ENCODE data around the gene CGGBP1. TPM values are rescaled to one million over a fixed set of nuclear protein-coding genes. Genes with fewer than 3 reads are reported as not detected.

The CGGBP1 gene, protein sequence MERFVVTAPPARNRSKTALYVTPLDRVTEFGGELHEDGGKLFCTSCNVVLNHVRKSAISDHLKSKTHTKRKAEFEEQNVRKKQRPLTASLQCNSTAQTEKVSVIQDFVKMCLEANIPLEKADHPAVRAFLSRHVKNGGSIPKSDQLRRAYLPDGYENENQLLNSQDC
- 62.1 TPM for polyA plus RNA-seq (2013, experiment 1 of 2; ENCODE audit: insufficient read length)
- polyA plus RNA-seq (2013, experiment 2 of 2; ENCODE audit: insufficient read length), result 59.7 TPM

DNA sequence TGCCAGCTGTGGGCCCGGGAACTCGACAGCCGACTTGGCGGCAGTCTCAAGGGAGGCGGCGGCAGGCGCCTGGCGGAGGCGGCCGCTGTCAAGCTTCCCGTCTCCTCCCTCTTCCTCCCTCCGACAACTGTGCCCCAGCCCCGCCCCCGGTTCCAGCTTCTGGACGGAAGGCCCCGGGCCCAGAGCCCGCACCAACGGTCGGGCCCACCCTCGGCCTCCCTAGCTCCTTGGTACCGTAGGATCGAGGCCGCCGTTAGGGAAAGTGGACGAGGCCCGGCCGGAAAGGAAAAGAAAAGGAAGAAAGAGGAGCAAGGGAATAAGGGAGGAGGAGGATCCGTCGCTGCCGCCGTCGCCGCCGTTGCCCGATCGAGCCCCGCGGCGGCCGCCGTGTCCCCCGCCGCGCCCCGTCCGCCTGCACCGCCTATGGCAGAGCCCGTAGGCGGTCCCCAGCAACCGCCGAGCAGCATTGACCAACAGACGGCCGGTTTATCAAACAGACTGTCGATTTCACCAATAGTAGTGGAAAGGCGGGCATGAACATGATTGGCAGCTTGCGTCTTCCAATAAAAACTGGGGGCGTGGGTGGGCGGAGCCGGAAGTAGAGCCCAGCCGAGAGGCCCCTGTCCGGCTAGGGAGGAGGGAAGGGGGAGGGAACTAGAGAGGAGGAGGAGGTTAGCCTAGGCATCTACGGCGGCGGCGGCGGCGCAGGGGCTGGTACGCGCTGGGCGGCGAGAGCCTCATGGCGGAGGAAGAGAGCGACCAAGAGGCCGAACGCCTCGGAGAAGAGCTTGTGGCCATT lies at the start of gene CGGBP1, which contains the start of gene ZNF654:
TSS of gene CGGBP1 (minus strand) at position 425 of the 799 bp plus-strand sequence. CDS start 3,029 bp downstream, outside the sequence.
TSS of gene ZNF654 (plus strand) at position 675 of the 799 bp plus-strand sequence. CDS start at position 740, 65 bp downstream.
- DNase-seq, result peak; percentile 99

- peak; percentile 85 for DNase-seq
These were observed 46.5 kb upstream of the CGGBP1 start for GRCh38 chr3:88105325-88105724.

- peak; percentile 32 for DNase-seq
These were observed 42.3 kb upstream of the CGGBP1 start for GRCh38 chr3:88101142-88101541.

DNA sequence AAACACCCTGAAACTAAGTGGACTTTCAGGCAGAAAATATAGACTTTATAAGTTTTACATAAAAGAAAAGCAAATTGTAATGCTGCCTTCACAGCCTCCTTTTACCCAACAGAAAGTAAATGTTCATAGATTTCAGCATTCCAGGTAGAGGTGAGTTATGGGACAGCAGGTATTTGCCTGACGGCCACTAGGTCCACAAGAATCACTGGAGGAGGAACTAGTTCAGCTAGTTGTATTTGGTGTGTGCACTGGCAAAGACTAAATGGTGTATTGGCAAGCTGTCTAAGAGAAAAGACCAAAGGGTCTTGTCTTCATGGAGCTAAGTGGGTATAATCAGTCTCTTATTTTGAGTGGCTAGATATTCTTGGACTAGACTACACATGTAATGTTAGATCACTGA lies 34.5 kb upstream of the CGGBP1 start:
- DNase-seq, result no peak

- DNase-seq, result no peak
These were observed 33.5 kb upstream of the CGGBP1 start for GRCh38 chr3:88092270-88092669.

- DNase-seq, result no peak
These were observed 31.9 kb upstream of the CGGBP1 start for GRCh38 chr3:88090681-88091080.

DNA sequence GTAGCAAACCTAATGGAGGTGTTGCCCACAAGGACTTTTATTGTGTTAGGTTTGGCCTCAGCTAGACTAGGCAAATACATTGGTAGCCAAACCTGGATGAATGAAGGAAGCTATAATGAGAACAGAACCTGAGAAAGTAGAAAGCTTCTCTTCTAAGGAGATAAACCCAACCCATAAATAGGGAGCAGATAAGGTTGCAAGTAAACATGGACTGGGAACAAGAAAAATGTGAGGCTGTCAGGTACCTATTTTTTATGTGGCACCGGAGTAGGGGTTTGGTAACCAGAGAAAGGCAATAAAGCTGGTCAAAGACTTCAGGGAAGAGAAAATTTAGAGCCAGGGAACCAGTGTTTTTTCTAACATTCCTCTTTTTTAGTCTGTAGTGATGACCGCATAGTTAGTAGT lies 25.3 kb upstream of the CGGBP1 start:
- no peak for DNase-seq

- DNase-seq, result no peak
These were observed 24.0 kb upstream of the CGGBP1 start for GRCh38 chr3:88082854-88083253.

- no peak for DNase-seq
These were observed 20.1 kb upstream of the CGGBP1 start for GRCh38 chr3:88078932-88079331.

DNA sequence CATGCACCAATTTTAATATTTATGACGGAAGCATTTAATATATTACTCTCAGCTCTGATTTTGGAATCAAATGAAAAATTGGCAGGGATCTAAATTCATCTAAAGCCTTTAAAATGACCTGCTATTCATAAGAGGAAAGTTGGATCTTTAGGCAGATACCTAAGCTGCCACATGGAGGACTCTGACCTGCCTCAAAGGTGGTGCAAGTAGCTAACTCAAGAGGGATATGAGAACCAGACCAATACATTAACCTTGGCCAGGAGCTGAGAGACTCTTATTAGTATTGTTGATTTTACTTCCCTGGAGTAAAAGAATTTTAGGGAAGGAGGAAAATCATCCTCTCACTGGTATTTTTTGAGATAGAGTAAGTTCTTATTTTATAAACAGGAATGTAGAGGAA lies 17.9 kb upstream of the CGGBP1 start:
- DNase-seq, result no peak

DNA sequence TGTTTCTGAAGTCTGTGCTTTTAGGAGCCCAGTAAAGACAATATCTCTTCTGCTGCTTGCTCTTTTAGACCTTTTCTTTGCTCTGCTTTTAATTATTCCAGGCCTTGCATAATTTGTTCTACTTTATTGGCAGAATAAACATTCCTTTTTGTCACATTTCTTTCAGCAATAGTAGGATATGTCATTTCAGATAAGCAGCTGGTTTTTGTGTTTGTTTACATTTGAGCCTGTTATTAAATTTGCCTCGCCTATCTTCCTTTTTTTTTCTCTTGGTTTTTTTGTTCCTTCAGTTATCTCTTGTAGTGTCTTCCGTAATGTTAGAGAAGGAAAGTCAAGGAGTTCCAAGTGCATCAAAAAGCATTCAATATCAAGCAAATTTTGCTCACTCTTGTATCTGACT lies 16.7 kb upstream of the CGGBP1 start:
- DNase-seq, result no peak

- DNase-seq, result no peak
These were observed 16.3 kb upstream of the CGGBP1 start for GRCh38 chr3:88075072-88075471.

DNA sequence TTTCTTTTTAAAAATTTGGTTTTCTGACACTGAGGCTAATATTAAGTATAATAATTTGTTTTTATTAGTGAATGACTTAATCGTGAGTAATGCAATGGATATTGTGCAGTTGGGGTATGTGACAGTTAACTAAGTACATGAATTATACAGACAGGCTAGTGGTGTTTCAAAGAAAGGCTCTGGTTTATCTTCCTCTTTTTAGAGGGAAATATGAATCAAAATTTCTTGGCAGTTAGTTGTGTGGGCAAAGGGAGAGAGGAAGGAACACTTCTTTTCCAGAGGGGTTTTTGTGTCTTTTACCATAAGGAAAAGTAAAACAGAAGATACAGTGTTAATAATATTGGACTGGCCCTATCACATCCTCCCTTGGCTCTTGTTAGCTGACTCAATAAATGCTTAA lies 2.9 kb upstream of the CGGBP1 start:
- no peak for DNase-seq

DNA sequence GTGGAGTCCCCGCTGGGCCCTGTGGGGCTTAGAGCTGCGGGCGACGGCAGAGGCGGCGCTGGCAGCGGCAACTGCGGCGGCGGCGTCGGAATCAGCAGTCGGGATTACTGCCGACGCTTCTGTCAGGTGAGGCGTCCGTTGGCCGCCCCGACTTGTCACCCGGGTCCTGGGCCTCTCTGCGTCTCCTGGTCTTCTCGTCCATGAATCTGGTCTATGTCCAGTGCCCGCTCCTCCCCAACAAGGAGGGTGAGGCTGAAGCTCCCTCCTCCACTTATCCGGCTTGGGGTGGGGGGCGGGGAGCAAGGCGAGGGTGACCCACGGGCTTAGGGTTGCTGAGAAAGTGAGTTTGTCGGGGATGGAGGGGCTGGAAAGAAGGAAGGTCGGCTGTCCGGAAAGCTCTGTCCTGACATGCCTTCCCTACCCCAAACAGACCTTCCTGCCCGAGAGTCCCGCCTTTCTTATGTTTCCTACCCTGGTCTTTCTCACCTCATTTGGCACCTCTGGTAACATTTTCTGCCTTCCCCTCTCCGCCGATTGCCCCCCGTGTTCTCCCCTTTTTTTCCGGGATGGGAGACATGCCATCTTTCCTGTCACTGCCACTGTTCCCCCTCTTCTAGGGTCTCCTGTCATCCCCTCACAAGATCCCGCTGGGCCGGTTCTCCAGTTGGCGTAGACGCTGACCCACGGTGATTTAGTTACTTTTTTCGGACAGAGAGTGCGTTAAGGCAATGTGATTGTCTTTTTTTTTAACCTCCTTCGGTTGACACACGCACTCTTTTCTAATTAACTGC lies 770 bp upstream of the CGGBP1 start:
- DNase-seq, result peak; percentile 8

GRCh38 chr3:88058306-88058580 lies 562 bp downstream of the CGGBP1 start:
- no peak for DNase-seq

DNA sequence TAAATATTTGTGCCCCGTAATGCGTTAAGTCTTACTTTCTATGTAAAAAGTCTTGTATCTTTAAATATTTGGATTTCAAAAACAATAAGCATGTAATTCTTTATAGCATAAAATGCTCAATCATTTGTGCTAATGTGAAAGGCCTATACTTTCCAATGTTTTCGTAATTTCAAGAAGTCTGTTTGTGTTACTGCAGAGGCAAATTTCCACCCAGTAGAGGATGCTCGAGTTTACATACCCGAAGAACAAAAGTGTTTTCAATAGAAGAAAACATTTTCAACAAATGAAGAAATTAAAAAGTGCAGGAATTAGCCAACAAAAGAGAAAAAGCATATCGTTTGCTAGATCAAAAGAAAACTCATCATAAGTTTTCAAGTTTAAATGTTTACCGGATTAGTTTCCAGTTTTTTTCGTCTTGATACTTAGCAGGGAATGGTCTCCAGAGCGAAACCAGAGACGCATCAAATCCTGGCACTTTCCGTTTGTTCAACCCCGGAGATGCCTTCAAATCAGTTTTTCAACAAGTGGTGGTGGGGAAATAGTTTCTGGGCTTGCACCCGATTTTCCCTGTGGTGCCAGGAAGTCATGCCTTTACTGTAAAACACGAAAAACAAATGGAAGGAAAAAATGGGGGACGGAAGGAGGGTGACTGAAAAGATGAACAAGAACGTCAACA lies 1.0 kb downstream of the CGGBP1 start:
- peak; percentile 6 for DNase-seq

DNA sequence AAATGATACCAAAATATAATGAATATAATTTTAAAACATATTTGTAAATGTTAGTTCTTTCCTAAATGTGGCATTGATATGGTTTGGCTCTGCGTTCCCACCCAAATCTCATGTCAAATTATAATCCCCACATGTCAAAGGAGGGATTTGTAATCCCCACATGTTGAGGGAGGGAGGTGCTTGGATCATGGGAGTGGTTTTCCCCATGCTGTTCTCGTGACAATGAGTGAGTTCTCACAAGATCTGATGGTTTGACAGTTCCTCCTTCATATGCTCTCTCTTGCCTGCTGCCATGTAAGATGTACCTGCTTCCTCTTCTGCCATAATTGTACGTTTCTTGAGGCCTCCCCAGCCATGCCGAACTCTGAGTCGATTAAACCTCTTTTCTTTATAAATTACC lies 12.0 kb downstream of the CGGBP1 start:
- no peak for DNase-seq

GRCh38 chr3:88044411-88044810 lies 14.4 kb downstream of the CGGBP1 start:
- no peak for DNase-seq

DNA sequence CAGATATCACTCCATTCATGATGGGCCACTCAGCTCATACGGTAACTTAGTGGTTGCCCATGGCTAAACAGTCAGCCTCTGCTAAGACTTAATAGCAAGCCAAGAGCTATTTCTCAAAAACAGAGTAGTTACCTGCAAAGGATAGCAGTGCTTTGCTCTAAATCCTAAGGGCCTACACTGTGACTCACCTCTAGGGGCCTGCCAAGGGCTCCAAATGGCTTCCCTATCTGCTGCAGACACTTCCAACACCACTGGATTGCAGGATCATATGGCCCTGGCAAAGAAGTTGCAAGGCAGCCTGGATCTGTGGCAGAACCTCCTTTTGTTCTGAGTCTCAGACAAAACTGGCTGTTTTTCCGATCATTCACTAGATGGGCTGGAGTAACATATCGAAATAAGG lies 17.8 kb downstream of the CGGBP1 start:
- DNase-seq, result no peak

DNA sequence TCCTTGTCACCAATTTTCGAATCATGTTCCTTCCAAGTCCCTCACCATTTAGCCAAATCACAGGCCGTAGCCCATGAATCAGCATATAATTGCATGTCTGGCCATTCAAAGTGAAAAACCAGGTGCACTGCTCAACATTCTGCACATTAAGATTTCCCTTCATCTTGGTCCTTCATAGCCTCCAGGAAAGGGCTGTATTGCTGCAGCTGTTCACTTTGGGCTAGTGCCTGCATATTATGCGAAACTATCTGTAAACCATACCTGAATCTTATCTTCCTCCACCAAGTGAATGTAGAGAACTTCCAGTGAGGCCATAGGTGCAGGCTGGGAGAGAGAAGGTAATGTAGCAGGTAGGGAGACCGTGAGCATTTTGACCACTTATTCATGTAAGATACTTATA lies 18.3 kb downstream of the CGGBP1 start:
- no peak for DNase-seq

- peak; percentile 76 for DNase-seq
These were observed 20.2 kb downstream of the CGGBP1 start for GRCh38 chr3:88038566-88038965.

- no peak for DNase-seq
These were observed 22.6 kb downstream of the CGGBP1 start for GRCh38 chr3:88036221-88036620.
